HuH-7.5 (cell line): Measurements from ENCODE around the gene FSTL5.
"Not testable (repeated sequence)": the region's sequence is repeated elsewhere in the genome, so short reads cannot be mapped to it uniquely, and the experiment has no call there.

Experiments used
- DNase-seq: peaks from one replicate; pipeline ENCODE4 v3.0.0; 2011; ENCODE audit warnings: low spot score

The FSTL5 gene

DNA sequence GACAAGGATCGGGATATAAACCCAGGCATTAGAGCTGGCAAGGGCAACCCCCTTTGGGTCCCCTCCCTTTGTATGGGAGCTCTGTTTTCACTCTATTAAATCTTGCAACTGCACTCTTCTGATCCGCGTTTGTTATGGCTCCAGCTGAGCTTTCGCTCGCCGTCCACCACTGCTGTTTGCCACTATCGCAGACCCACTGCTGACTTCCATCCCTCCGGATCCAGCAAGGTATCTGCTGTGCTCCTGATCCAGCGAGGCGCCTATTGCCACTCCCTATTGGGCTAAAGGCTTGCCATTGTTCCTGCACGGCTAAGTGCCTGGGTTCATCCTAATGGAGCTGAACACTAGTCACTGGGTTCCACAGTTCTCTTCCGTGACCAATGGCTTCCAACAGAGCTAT is 59.9 kb downstream of the FSTL5 start:
- DNase-seq: not testable (repeated sequence)

DNA sequence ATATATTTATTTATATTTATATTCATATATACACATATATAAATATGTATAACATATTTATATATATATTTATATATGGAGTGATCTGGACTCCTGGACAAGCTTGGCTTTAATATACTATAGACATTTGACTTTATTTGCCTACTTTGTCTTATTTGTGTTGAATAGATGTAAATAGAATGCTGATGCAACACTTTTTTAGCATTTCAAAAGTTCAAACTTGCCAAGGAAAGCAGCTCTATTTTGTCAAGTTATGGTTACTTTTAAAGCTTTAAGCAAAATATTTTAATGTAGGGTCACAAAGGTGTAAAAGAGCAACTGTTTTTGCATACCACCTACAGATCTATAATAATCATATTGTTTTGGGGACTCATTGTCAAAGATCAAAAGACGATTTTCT is 61.1 kb downstream of the FSTL5 start:
- DNase-seq: no peak

DNA sequence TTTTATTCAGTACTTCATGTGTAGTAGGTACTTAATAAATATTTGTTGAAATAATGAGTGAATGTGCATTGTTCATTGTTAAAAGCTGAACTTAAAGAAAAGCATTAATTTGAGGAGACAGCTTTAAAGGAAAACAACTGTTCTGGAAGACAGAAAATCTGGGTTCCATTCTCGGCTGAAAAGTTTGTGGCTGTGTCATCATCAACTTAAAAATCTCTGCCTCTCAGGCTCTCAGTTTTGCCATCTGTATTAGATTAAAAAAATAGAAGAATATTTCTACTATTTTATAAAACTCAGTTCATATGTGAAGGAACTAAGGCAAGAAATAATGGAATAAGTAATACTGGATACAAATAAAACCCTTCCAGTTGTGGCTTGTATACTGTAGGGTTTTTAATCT is 62.5 kb downstream of the FSTL5 start:
- DNase-seq: no peak

DNA sequence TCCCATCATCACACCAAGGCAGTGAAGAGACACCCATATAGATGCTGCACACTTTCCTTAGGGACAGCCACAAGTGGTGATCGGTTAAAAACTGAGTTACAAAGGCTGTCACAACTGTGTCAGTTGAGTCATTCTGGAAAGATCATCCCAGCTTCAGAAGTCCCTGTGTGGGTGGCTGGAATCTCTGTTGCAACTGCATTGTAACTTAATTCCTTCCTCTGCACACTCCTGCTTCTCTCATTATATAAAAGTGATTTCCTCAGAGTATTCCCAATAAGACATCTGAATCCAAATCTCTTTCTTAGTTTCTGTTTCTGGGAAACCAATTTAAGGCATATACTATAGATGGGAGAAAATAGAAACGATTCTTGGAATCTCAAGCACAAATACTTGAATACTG is 88.1 kb downstream of the FSTL5 start:
- DNase-seq: no peak

DNA sequence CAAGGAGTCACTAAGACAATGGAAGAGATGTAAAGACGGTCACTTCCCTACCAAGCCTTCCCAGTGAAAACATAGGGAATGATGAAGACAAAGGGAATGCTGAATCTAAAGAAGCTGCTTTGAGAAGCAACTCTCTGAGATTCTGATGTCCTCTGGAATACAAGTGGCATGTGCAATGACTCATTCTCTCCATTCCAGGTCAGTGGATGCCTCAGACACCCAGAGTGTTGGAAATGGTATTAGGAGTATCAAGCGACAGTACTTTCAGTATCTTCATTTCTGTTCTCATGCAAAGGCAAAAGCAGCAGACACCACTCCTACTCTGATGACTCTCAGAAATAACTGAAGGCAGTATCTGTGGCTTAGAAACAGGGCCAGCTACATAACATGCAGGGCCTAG is 102.6 kb downstream of the FSTL5 start:
- DNase-seq: no peak

DNA sequence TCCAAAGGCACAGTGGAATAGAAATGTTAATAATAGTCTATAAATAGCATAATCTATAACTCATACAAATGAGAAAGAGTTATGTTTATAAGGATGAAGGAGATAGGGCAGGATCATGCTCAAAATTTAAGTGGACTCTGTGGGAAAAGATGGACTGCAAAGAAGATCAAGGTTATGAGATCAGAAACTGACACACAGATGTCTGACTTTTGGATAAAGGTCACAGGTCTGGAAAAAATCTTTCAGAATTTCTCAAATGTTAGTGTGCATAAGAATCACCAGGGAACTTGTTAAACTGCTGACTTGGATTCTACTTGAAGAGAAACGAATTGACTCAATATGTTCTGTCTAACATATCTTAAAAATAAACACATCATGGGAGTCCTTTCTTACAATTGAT is 104.1 kb downstream of the FSTL5 start:
- no peak for DNase-seq

DNA sequence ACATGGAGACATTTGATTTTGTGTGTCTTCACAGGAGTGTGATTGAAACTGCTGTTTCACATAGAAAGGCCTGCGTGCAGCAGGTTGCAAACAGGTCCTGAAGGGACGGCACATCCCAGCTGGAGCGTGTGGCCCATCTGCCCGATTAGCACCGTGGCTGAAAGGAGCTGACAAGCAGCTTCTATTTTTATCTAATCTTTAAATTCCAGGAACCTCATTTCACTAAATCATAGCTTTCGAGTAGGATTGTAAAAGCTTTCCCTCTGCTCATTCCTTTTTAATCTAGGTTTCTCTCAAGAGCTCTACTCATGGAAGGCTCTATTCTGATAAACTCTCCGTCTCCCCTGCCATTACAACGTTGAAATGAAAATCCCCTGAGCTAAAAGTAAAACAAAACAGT is 106.8 kb downstream of the FSTL5 start:
- no peak for DNase-seq

DNA sequence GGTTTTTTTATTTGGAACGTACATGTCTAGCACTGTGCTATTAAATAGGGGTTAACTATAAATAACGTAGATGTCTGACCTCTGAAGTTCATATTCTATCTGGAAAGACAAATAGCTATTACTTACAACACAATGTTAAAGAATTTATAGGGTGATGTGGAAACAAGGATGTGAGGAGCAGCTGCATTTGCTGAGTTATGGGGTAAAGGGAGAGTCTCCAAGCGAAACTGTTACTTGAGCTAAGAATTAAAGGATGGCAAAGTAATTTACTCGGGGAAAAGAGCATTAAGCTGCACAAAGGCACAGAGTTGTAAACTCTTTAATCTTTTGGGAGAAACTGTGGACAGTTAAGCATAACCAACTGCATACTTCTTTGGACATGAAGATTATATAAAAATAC is 117.7 kb downstream of the FSTL5 start:
- no peak for DNase-seq

DNA sequence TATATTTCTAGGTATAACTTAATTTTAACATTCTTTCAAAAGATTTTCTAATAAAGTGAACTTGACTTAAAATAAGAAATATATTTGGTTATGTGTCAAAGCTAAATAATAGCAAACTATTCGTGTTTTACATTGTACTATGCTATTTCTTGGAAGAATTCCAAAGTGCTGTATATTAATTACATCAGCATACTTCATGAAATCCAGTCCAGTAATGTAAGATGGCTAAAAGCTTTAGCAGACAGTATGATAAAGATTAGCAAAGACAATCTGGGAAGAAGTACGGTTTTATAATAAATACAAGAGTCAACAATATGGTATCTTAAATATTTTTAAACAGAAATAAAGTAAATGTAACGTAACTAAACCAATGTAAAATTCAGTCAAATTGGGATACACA is 125.7 kb downstream of the FSTL5 start:
- DNase-seq: no peak

DNA sequence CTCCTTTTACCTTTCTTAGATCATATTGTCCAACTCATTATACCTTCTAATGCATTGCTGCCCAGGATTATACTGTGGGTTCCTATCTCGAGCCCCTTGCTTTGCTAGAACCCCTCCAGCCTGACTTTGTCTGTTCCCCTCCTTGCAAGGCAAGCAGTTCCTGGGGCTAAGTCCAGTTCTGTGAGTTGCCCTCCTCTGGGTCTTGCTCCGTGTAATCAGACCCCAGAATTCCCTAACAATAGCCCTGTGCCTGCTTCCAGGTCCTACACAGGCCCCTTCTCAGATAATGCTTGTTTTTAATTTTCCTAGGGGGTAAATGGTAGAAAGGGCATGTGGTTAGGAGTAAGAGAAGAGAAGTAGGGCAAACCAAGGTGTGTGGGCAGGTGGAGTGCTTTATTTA is 145.9 kb downstream of the FSTL5 start:
- DNase-seq: no peak

DNA sequence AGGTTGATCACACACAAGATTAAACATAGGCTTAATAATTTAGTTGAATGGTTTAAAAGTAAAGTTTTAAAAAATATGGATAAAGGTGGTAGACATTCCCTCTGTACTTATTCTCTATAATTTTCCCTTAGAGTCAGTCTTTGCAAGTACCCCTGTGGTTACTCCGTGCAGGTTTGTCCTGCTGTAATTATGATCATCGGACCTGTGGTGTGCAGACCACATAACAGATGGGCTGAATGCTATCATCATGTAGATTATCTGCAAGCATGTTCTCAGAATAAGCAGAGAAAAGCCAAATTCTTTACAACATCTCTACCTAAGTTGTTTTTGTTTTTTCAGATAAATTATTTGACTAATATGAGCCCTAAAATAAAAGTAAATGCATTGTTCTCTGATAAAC is 146.8 kb downstream of the FSTL5 start:
- no peak for DNase-seq

DNA sequence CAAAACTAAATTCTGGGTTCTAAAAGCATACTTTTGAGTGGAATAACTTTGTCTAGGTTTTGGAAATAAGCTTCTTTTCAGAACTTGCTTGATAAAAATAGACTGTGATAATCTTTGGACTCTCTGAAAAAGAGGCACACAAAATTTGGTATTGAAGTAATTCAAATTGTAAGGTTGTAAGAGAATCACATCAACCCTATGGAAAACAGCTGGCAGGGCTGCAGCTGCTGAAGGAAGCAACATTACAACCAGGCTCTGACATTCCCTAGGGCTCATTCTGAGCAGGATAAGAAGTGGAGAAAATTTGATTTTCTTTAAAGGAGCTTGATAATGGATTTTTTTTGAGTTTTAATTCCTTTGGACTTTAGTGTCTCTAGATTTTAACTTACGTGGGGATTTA is 147.6 kb downstream of the FSTL5 start:
- no peak for DNase-seq

DNA sequence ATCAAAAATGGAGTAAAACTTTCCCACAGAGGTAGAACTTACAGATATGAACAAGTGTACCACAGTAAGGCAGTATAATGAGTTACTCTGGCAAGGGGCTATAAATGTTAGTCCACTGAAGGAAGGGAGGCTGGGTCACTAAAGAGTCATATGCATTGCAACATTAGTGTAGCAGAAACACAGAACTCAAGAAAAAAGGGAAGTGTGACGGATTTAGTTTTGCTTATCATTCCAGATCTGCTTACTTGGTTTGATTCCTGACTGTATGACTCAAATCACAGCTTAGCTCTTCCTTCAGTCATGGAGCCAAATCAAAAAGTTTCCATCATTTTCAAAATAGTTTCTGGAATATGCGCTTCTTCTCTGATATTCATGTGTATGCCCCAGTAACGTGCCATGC is 148.7 kb downstream of the FSTL5 start:
- DNase-seq: no peak

DNA sequence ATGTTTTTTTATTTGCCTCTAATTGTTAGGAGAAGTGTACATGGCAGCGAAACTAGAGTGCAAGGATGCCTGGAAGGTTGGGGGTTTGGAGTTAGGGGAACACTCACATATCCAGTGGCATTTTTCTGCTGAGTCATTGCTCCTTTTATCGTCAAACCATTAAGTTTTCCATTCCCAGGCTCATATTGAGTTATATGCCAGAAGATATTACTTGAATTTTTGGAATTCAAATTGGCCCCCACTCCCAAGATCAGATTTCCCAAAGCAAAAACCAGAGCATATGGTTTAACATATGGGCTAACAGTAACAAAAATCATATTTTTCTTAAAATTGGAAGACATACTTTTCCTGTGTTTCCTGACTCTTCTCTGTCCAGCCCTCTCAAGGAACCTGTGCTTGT is 152.7 kb downstream of the FSTL5 start:
- no peak for DNase-seq

DNA sequence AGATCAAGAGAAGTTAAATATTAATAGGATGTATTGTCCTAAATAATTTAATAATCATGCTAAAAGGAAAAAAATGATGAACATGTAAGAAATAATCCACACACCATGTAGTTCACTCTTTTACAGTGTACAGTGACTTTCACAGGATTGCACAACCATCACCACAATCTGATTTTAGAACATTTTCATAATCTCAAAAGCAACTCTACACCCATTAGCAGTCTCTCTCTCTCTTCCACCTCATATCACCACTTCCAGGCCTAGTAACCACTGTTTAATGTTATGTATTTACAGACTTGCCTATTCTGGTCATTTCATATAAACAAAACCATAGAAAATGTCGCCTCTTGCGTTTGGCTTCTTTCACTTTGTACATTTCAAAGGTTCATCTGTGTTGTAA is 153.4 kb downstream of the FSTL5 start:
- no peak for DNase-seq

DNA sequence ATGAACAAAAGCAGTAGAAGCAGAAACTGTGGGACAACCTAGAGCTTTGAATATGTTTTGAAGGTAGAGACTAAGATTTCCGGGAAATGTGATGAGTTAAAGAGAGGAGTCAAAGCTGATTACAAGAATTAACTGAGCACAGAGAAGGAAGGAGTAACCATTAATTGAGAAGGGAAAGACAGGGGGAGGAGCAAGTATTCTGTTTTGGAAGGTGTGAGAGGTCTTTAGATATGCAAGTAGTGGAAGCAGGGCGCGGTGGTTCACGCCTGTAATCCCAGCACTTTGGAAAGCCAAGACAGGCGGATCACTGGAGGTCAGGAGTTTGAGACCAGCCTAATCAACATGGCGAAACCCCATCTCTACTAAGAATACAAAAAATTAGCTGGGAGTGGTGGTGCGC is 171.5 kb downstream of the FSTL5 start:
- no peak for DNase-seq

DNA sequence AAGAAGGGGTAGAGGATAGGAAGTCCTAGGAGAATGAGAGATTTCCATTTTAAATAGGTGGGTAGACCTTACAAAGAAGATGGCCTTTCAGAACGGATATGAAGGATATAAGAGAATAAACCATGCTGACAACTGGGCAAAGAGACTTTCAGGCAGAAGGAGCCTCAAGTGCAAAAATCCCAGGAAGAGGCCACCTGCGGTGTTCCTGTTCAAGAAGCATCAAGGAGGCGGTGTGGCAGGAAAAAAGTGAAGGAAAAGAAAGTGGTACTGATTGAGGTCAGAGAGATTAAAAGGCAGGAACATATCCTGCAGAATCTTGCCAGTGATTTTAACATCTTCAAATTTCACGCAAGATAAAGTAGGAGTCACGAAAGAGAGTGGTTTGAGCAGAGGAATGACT is 172.0 kb downstream of the FSTL5 start:
- DNase-seq: no peak

DNA sequence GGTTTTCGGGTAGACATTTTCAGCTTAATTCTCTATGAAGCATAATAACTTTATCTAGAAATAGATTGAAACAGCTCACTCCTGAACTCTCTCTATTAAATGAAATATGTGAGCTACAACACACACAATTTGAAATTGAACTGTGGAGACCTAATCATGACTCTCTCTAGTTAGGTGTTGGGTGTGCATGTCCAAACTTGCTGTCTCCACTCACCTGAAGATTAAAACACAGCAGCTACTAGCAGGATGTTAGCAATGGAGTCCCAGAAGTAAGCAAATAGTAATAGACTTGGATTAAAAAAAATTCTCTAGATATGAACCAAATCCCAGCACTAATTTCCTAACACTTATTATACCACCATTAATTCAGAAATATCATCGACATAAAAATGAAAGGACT is 173.1 kb downstream of the FSTL5 start:
- DNase-seq: no peak

DNA sequence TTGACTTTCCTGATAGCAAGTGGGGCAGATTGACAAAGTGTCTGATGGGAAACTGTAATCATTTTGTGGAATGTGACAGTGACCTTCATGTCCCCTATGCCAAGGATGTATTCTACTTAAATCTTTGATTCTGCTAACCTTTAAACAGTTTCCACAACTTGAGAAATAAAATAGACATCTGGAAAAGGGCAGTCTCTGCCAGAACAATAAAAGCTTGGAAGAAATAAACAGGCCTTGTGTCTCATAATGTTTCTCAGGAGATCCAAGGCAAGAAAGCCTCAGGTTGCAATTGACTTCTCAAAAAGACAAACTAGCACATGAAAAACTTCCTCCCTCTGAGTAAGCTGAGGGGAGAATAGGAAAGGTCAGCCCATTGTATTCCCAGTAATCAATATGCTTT is 174.9 kb downstream of the FSTL5 start:
- no peak for DNase-seq

DNA sequence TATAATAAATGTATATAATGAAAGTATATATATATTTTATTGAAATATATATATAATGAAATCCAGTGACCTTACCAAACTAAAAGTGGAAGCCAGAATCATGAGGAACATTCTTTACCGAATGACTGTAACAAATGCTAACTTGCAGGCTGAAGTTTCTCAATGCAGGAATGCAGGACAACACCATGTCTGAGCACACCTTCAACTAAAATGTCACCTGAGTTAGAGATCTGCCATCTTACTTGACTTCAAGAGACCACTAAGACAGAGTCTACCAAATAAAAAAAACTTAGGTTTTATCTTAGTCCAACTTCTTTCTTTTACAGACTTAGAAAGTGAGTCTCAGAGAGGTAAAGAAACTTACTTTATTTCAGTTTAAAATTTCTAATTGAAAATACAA is 176.2 kb downstream of the FSTL5 start:
- no peak for DNase-seq

DNA sequence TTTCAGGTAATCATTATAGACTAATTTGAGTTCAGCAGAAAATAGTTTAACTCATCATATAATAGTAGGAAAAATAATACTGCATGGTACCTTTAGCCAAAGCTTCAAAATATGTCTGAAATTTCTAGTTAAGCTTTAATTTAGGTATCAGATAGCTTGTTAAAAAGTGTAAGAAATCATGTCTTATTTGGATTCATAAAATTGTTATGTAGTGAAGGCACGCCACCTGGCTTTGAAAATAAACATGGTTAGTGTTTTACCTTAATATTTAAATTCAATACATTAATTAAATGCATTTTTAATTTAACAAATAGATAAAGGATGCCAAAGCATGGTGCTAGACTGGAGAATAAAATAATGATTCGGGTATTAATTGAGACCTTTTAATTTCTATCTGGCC is 211.4 kb downstream of the FSTL5 start:
- DNase-seq: no peak

DNA sequence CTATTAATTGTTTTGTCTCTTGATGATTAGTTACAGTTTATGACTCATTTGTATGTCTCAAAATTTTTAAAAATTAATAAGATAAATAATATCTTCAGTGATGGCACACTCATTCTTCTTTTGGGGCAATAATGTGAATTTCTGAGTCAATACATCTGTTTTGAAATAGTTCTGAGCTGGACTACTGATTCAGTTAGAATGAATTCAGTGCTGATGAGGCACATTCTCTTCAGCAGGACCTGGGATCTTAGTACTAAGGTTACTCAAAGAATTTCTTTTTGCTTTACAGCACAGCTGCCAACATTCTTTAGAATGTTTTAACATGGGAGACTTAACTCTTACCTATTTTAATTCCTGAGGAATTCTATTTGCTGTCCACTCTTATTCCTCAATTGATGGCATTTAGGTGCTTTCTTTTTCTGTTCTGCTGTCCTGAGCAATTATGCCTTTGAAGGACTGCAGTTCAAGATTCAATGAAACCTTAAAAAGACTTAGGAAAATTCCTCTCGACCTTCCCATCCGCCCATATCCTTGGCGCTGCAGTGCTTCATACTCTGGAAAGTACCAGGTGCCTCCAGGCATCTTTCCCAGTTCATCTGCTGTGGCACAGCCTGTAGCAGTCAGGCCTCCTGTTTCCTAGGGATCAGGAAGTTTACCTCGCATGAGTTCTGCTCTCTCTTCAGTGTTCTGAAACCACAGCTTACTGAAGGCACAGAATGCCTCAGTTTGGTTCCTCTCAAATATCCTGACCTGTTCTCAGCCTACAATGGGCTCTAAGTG is 213.7 kb downstream of the FSTL5 start:
- no peak for DNase-seq

DNA sequence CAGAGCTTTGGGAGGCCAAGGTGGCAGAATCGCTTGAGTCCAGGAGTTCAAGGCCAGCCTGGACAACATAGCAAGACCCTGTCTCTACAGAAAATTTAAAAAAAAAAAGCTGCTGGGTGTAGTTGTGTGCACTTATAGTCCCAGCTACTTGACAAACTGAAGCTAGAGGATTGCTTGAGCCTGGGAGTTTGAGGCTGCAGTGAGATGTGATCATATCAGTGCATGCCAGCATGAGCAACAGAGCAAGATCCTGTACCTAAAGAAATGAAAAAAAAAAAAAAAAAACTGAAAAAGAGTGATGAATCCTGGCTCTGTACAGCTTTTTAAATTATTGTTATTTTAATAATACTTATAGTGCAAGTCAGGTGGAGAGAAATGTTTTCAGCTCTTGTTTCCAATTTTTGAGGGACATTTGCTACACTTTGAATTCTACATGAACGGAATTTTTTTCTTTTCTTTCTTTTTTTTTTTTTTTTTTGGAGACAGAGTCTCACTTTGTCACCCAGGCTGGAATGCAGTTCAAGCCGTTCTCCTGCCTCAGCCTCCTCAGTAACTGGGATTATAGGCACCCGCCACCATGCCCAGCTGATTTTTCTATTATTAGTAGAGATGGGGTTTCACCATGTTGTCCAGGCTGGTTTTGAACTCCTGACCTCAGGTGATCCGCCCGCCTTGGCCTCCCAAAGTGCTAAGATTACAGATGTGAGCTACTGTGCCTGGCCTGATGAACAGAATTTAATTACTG is 215.6 kb downstream of the FSTL5 start:
- DNase-seq: no peak

DNA sequence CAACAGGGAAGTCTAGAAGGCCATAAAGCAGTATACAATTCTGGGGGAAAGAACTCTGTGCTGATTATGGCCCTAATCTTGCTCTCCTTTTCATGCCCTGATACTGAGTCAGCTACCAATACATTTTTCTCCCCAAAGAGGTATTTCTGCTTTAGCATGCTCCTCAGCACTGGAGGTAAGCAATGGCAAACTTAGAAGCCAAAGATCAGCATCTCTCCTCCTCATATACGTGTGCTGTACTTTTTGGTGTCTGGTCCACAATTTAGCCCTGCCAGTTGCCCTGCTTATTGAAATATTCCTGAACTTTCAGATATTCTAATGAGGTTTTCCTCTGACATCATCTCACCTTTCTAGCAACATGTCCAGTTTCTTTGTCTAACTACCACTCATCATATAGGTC is 226.2 kb downstream of the FSTL5 start:
- DNase-seq: no peak
